ENCODE data around the gene LGALS7. TPM values are rescaled to one million over a fixed set of nuclear protein-coding genes. Genes with fewer than 3 reads are reported as not detected.

Gene LGALS7
- total RNA-seq, 1 experiment from 2014 or later = 2.1 TPM

DNA sequence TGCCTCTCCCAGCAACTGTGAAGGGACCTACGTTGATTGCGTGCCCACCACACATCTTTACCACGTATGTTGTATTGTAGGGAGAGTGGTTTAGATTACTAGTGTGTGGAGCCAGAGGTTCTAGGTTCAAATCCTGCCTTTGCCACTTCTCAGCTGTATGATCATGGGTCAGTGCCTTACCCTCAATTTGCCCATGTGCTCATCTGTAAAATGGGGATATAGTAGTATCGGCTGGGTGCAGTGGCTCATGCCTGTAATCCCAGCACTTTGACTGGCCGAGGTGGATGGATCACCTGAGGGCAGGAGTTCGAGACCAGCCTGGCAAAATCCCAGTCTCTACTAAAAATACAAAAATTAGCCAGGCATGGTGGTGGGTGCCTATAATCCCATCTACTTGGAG, 40.0 kb upstream of the LGALS7 start:
- intact Hi-C loops (cut with micrococcal nuclease; ENCODE audit: unreplicated experiment) = no loop called here
- no peaks in the 10 kb centered on the region for H3K9me2 ChIP-seq (ENCODE audit: insufficient read depth)
- no peaks in the 10 kb centered on the region for H3K79me2 ChIP-seq (ENCODE audit: low read depth)
- DNase-seq = no peak
- H2AFZ ChIP-seq = no peak overlapping the region
- no TSS peak for BruUV-seq (replicated peaks)
- H3K4me3 ChIP-seq = no peak overlapping the region
- H3K27ac ChIP-seq = no peak overlapping the region
- H3K4me1 ChIP-seq (replicated peaks; ENCODE audit: insufficient read depth) = no peaks in the 10 kb centered on the region
- H3K4me2 ChIP-seq = no peak overlapping the region
- TF ChIP-seq EZH2 (IDR thresholded peaks at IDR 0.05; ENCODE audit: low read depth) = no peak
- TF ChIP-seq, protein P1, sequence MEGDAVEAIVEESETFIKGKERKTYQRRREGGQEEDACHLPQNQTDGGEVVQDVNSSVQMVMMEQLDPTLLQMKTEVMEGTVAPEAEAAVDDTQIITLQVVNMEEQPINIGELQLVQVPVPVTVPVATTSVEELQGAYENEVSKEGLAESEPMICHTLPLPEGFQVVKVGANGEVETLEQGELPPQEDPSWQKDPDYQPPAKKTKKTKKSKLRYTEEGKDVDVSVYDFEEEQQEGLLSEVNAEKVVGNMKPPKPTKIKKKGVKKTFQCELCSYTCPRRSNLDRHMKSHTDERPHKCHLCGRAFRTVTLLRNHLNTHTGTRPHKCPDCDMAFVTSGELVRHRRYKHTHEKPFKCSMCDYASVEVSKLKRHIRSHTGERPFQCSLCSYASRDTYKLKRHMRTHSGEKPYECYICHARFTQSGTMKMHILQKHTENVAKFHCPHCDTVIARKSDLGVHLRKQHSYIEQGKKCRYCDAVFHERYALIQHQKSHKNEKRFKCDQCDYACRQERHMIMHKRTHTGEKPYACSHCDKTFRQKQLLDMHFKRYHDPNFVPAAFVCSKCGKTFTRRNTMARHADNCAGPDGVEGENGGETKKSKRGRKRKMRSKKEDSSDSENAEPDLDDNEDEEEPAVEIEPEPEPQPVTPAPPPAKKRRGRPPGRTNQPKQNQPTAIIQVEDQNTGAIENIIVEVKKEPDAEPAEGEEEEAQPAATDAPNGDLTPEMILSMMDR (conservative IDR thresholded peaks at IDR 0.05) = no peak
- no peaks in the 10 kb centered on the region for H3F3A ChIP-seq (ENCODE audit: insufficient read depth, low read depth)
- H3K9me3 ChIP-seq (ENCODE audit: insufficient read depth, low read depth) = no peaks in the 10 kb centered on the region
- ChIA-PET CTCF (no interaction called here), POLR2A (ENCODE audit: unreplicated experiment) (no interaction called here)
- H4K20me1 ChIP-seq (ENCODE audit: insufficient read depth) = no peaks in the 10 kb centered on the region
- H3K36me3 ChIP-seq (ENCODE audit: low read depth) = no peaks in the 10 kb centered on the region
- H3K27me3 ChIP-seq (ENCODE audit: insufficient read depth, low read depth) = no peaks in the 10 kb centered on the region

DNA sequence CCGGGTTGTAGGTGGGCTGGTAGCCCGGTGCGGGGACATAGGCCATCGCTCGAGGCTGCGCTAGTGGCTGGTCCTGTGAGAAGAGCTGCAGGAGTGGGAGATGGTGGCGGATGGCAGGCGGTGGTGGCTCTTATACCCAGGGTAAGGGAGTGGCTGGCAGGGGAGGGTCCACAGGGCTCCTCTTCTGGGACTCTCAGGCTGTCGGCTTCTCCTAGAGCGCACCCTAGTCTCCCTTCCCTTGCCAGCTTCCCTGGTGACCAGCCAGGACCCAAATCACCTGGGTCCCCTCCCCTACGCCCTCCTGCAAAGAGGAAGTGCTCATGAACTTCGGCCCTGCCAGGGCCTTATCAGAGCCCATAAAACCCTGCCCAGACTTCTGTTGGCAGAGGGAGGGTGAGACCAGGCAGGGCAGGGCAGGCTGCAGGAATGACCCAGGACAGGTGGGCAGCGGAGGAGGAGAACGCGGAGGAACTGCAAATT, 39.6 kb upstream of the LGALS7 start, which contains the start of gene LGALS4:
Gene LGALS4 (minus strand): TSS at position 105 of the 480 bp plus-strand sequence. CDS start 59 bp downstream, at position 46.
- H3K36me3 ChIP-seq (ENCODE audit: low read depth) = no peaks in the 10 kb centered on the region
- no peaks in the 10 kb centered on the region for H3K9me3 ChIP-seq (ENCODE audit: insufficient read depth, low read depth)
- no peaks in the 10 kb centered on the region for H3K9me2 ChIP-seq (ENCODE audit: insufficient read depth)
- H3K27me3 ChIP-seq (ENCODE audit: insufficient read depth, low read depth) = no peaks in the 10 kb centered on the region
- no peaks in the 10 kb centered on the region for H3K4me1 ChIP-seq (replicated peaks; ENCODE audit: insufficient read depth)
- H2AFZ ChIP-seq = no peak within 1 kb of the TSS
- H3K27ac ChIP-seq = no peak within 1 kb of the TSS
- no peak for TF ChIP-seq EZH2 (IDR thresholded peaks at IDR 0.05; ENCODE audit: low read depth)
- TF ChIP-seq, protein P1 (conservative IDR thresholded peaks at IDR 0.05) = no peak
- H3K4me3 ChIP-seq = no peak within 1 kb of the TSS
- ChIA-PET CTCF (no interaction called here), POLR2A (ENCODE audit: unreplicated experiment) (no interaction called here)
- BruUV-seq (replicated peaks) = no TSS peak
- H4K20me1 ChIP-seq (ENCODE audit: insufficient read depth) = no peaks in the 10 kb centered on the region
- DNase-seq = no peak
- no peak within 1 kb of the TSS for H3K4me2 ChIP-seq
- intact Hi-C loops (cut with micrococcal nuclease; ENCODE audit: unreplicated experiment) = no loop called here
- H3F3A ChIP-seq (ENCODE audit: insufficient read depth, low read depth) = no peaks in the 10 kb centered on the region
- no peaks in the 10 kb centered on the region for H3K79me2 ChIP-seq (ENCODE audit: low read depth)

DNA sequence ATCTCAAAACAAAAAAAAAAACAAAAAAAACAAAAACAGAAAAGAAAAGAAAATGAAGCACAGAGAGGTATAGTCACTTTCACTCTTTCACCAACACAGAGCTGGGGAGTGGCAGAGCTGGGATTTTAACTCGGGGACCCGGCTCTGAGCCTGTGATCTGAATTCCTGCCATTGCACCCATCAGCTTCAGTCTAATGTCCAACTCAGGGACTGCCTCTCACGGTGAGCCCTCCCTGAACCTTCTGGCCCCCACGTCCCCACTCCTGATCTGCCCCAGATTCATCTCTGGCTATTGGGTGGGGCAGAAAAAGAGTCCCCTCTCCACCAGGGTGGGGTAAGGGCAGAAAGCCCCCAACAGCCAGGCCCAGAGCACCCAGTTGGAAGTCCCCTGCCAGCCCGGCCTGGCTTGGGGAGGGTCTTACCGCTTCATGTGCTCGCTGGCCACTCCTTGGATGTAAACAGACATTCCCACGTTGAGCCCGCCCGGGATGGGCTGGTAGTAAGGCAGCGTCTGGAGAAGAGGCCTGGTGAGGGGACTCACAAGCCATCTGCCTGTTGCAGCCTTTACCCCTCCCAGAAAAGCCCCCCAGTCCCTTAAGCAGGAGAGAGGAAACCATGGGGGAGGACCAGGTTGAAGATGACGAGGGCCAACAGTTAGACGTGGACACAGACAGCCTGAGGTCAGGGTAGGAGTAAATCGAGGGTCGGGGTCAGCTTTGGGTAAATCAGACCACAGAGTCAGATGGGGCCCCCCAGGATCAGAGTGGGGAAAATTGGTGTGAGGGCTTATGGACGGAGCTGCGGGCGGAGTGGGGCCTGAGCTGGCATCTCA, 38.9 kb upstream of the LGALS7 start:
- intact Hi-C loops (cut with micrococcal nuclease; ENCODE audit: unreplicated experiment) = no loop called here

More for the DNA sequence above, 38.9 kb upstream of the LGALS7 start:
- H3K4me2 ChIP-seq = no peak overlapping the region
- TF ChIP-seq, protein P1 (conservative IDR thresholded peaks at IDR 0.05) = no peak
- no peak for TF ChIP-seq EZH2 (IDR thresholded peaks at IDR 0.05; ENCODE audit: low read depth)
- ChIA-PET POLR2A (ENCODE audit: unreplicated experiment) (no interaction called here), CTCF (no interaction called here)
- H3K9me2 ChIP-seq (ENCODE audit: insufficient read depth) = no peaks in the 10 kb centered on the region
- no peaks in the 10 kb centered on the region for H3F3A ChIP-seq (ENCODE audit: insufficient read depth, low read depth)
- no peaks in the 10 kb centered on the region for H3K27me3 ChIP-seq (ENCODE audit: insufficient read depth, low read depth)
- DNase-seq = no peak
- no peaks in the 10 kb centered on the region for H3K9me3 ChIP-seq (ENCODE audit: insufficient read depth, low read depth)
- no TSS peak for BruUV-seq (replicated peaks)
- no peak overlapping the region for H3K4me3 ChIP-seq
- H3K79me2 ChIP-seq (ENCODE audit: low read depth) = no peaks in the 10 kb centered on the region
- H3K4me1 ChIP-seq (replicated peaks; ENCODE audit: insufficient read depth) = no peaks in the 10 kb centered on the region
- H4K20me1 ChIP-seq (ENCODE audit: insufficient read depth) = no peaks in the 10 kb centered on the region
- H3K36me3 ChIP-seq (ENCODE audit: low read depth) = no peaks in the 10 kb centered on the region
- no peak overlapping the region for H3K27ac ChIP-seq
- H2AFZ ChIP-seq = no peak overlapping the region
